WERI-Rb-1 (cell line): ENCODE measurements around the gene ECHDC3.

Source experiments
- DNase-seq: peaks from one replicate; pipeline ENCODE4 v3.0.0-alpha.2; 2020
- H3K27ac ChIP-seq: fragments of 250-450 bp; sonication (Bioruptor Pico); 2 replicates; pipeline ENCODE4 v1.5.1; 2020; ENCODE audit warnings: mild to moderate bottlenecking, moderate library complexity
- H3K27me3 ChIP-seq: fragments of 250-450 bp; sonication (Bioruptor Pico); 2 replicates; pipeline ENCODE4 v1.5.1; 2021; ENCODE audit warnings: mild to moderate bottlenecking, low read depth, moderate library complexity; ENCODE audit not compliant: insufficient read depth, severe bottlenecking
- H3K36me3 ChIP-seq: fragments of 250-450 bp; sonication (Bioruptor Pico); 2 replicates; pipeline ENCODE4 v1.5.1; 2020; ENCODE audit warnings: mild to moderate bottlenecking, moderate library complexity
- H3K4me3 ChIP-seq: 2 replicates; pipeline ENCODE4 v1.5.1; 2011; ENCODE audit warnings: low read depth, mild to moderate bottlenecking, control low read depth, low read length
- H3K9me3 ChIP-seq: fragments of 250-450 bp; sonication (Bioruptor Pico); 2 replicates; pipeline ENCODE4 v1.5.1; 2021; ENCODE audit warnings: mild to moderate bottlenecking, moderate library complexity; ENCODE audit not compliant: severe bottlenecking
- CTCF ChIP-seq: IDR thresholded peaks from 2 replicates; pipeline ENCODE4 v1.5.1; 2011; ENCODE audit warnings: low read depth, mild to moderate bottlenecking, control low read depth, inconsistent platforms, low read length

ECHDC3 gene

GRCh38 chr10:11742779-11743298 lies 657 bp downstream of the ECHDC3 start:
- H3K4me3 ChIP-seq, result peak overlapping the region; percentile 57

GRCh38 chr10:11743461-11744338 lies 1.5 kb downstream of the ECHDC3 start:
- no peaks in the 10 kb centered on the region for H3K27me3 ChIP-seq
- TF ChIP-seq CTCF, result no peak
- no peak overlapping the region for H3K27ac ChIP-seq
- no peak for DNase-seq
- H3K36me3 ChIP-seq, result no peaks in the 10 kb centered on the region
- H3K4me3 ChIP-seq, result no peak overlapping the region
- H3K9me3 ChIP-seq, result no peaks in the 10 kb centered on the region

More at GRCh38 chr10:11742779-11743298, 657 bp downstream of the ECHDC3 start:
- Histone ChIP-seq H3K9me3 (no peaks in the 10 kb centered on the region), H3K36me3 (no peaks in the 10 kb centered on the region), H3K27me3 (no peaks in the 10 kb centered on the region), H3K27ac (peak overlapping the region; percentile 52; the same call in 1 of the 2 replicates)
- DNase-seq, result no peak
- TF ChIP-seq CTCF, result no peak

- no peak for DNase-seq
- no peaks in the 10 kb centered on the region for H3K27me3 ChIP-seq
- no peaks in the 10 kb centered on the region for H3K36me3 ChIP-seq
- no peaks in the 10 kb centered on the region for H3K9me3 ChIP-seq
- H3K4me3 ChIP-seq, result no peak overlapping the region
- H3K27ac ChIP-seq, result no peak overlapping the region
- TF ChIP-seq CTCF, result no peak
These were observed 2.9 kb downstream of the ECHDC3 start for GRCh38 chr10:11745045-11745444.

GRCh38 chr10:11746883-11747539 lies 4.8 kb downstream of the ECHDC3 start:
- no peaks in the 10 kb centered on the region for H3K9me3 ChIP-seq
- no peaks in the 10 kb centered on the region for H3K36me3 ChIP-seq
- no peak overlapping the region for H3K27ac ChIP-seq
- TF ChIP-seq CTCF, result no peak
- H3K27me3 ChIP-seq, result no peaks in the 10 kb centered on the region
- H3K4me3 ChIP-seq, result no peak overlapping the region
- DNase-seq, result no peak

- no peak for TF ChIP-seq CTCF
- no peak for DNase-seq
- Histone ChIP-seq H3K27me3 (no peaks in the 10 kb centered on the region), H3K27ac (no peak overlapping the region), H3K36me3 (no peaks in the 10 kb centered on the region), H3K4me3 (no peak overlapping the region), H3K9me3 (no peaks in the 10 kb centered on the region)
These were observed 6.7 kb downstream of the ECHDC3 start for GRCh38 chr10:11748866-11749265.
